H1 (cell line): ENCODE results near the gene SPTLC3. TPM values are rescaled to one million over a fixed set of nuclear protein-coding genes. Genes with fewer than 3 reads are reported as not detected.

Experiments used
- CTCF ChIA-PET: fragments of 300-600 bp; sonication (Branson Sonifier 250); formaldehyde crosslinking; loops from one replicate; lab custom pipeline; 2021; ENCODE audit not compliant: partially characterized antibody; lab: Charles Lee
- POLR2A ChIA-PET: fragments of 300-600 bp; sonication (Branson Sonifier 250); formaldehyde crosslinking; loops from one replicate; lab custom pipeline; 2021; ENCODE audit warnings: inconsistent platforms; ENCODE audit not compliant: partially characterized antibody; lab: Charles Lee
- DNase-seq, 2 experiments: peaks; one replicate each; pipeline versions ENCODE4 v3.0.0 to v3.0.0-alpha.2; 2010 to 2022; ENCODE audit warnings: low spot score in 2 of 2, low read depth in 1 of 2, mixed read lengths in 1 of 2
- FAIRE-seq: peaks from 2 replicates; lab custom pipeline; 2011; peaks lifted over from hg19 to GRCh38; lab: Jason Lieb, UNC
- H2AFZ ChIP-seq: 2 replicates; pipeline ENCODE4 v1.8.1; 2012; ENCODE audit warnings: low read length, inconsistent platforms
- H2AK5ac ChIP-seq: 2 replicates; pipeline ENCODE4 v1.6.1; 2013; ENCODE audit warnings: low read depth, low read length
- H2BK120ac ChIP-seq: replicated peaks from 2 replicates; pipeline ENCODE3; 2013; ENCODE audit warnings: low read depth, low read length, inconsistent platforms
- H2BK12ac ChIP-seq: 2 replicates; pipeline ENCODE4 v1.6.1; 2013; ENCODE audit warnings: low read depth, low read length
- H2BK15ac ChIP-seq: 2 replicates; pipeline ENCODE4 v1.6.1; 2013; ENCODE audit warnings: low read length
- H2BK20ac ChIP-seq: 2 replicates; pipeline ENCODE4 v1.6.1; 2013; ENCODE audit warnings: low read length
- H2BK5ac ChIP-seq: 2 replicates; pipeline ENCODE4 v1.6.1; 2013; ENCODE audit warnings: low read depth, low read length
- H3K14ac ChIP-seq: 2 replicates; pipeline ENCODE4 v1.6.1; 2013; ENCODE audit warnings: inconsistent platforms; ENCODE audit not compliant: insufficient read length
- H3K18ac ChIP-seq: 2 replicates; pipeline ENCODE4 v1.6.1; 2013; ENCODE audit warnings: low read length; ENCODE audit errors: extremely low read depth
- H3K23ac ChIP-seq: 2 replicates; pipeline ENCODE4 v1.6.1; 2013; ENCODE audit warnings: inconsistent platforms; ENCODE audit not compliant: insufficient read length
- H3K23me2 ChIP-seq: 2 replicates; pipeline ENCODE4 v1.6.1; 2013; ENCODE audit warnings: low read depth, low read length
- H3K27ac ChIP-seq: 2 replicates; pipeline ENCODE4 v1.6.1; 2011; ENCODE audit warnings: low read depth, low read length, inconsistent platforms
- H3K27me3 ChIP-seq, 4 experiments: replicated peaks in 1 of 4; 1 replicate in 1 of 4; 2 replicates in 3 of 4; pipeline versions ENCODE4 v1.6.1 to v1.8.1; 2011 to 2013; ENCODE audit warnings: low read length in 3 of 4, mild to moderate bottlenecking in 3 of 4, inconsistent platforms in 2 of 4, mixed read lengths in 2 of 4, moderate library complexity in 1 of 4; ENCODE audit not compliant: control insufficient read depth in 3 of 4, insufficient read depth in 3 of 4; ENCODE audit errors: extremely low read depth in 1 of 4
- H3K36me3 ChIP-seq, 4 experiments: 2 replicates each; pipeline versions ENCODE4 v1.6.1 to v1.8.1; 2011 to 2013; ENCODE audit warnings: mild to moderate bottlenecking in 4 of 4, low read length in 3 of 4, moderate library complexity in 2 of 4, control low read depth in 1 of 4, inconsistent platforms in 1 of 4; ENCODE audit not compliant: insufficient read depth in 4 of 4, control insufficient read depth in 2 of 4
- H3K4ac ChIP-seq: replicated peaks from 2 replicates; pipeline ENCODE3; 2013; ENCODE audit warnings: low read length, low read depth, mixed read lengths, inconsistent platforms; ENCODE audit not compliant: insufficient read length
- H3K4me1 ChIP-seq, 4 experiments: replicated peaks in 1 of 4; 1 replicate in 1 of 4; 2 replicates in 3 of 4; pipeline versions ENCODE4 v1.6.1 to v1.8.1; 2011 to 2013; ENCODE audit warnings: low read length in 3 of 4, inconsistent platforms in 2 of 4, mixed read lengths in 1 of 4; ENCODE audit not compliant: insufficient read depth in 4 of 4, control insufficient read depth in 3 of 4
- H3K4me2 ChIP-seq, 2 experiments: 2 replicates each; pipeline versions ENCODE4 v1.6.1 to v1.8.1; 2011 to 2013; ENCODE audit warnings: low read depth in 2 of 2, low read length in 2 of 2, control low read depth in 1 of 2, inconsistent platforms in 1 of 2, mild to moderate bottlenecking in 1 of 2; ENCODE audit not compliant: insufficient read depth in 1 of 2
- H3K4me3 ChIP-seq, 4 experiments: fragments of 200-600, 300-600 bp in 1 of 4; sonication (generic), shearing (Covaris generic), sonication (Bioruptor Twin) in 1 of 4; 2 replicates each; pipeline versions ENCODE4 v1.5.1 to v1.8.1; 2011 to 2016; ENCODE audit warnings: low read length in 4 of 4, low read depth in 3 of 4, control low read depth in 2 of 4, inconsistent platforms in 2 of 4, mild to moderate bottlenecking in 2 of 4, mixed read lengths in 1 of 4, moderate library complexity in 1 of 4; ENCODE audit not compliant: insufficient read depth in 2 of 4; ENCODE audit errors: extremely low read depth in 1 of 4
- H3K56ac ChIP-seq: replicated peaks from 2 replicates; pipeline ENCODE3; 2013; ENCODE audit warnings: low read depth, mild to moderate bottlenecking, mixed read lengths, low read length, inconsistent platforms; ENCODE audit not compliant: insufficient read length
- H3K79me1 ChIP-seq: 2 replicates; pipeline ENCODE4 v1.6.1; 2013; ENCODE audit warnings: low read depth, low read length, control low read depth
- H3K79me2 ChIP-seq, 2 experiments: 2 replicates each; pipeline versions ENCODE4 v1.6.1 to v1.8.1; 2012 to 2013; ENCODE audit warnings: low read length in 2 of 2, mild to moderate bottlenecking in 2 of 2, inconsistent platforms in 1 of 2; ENCODE audit not compliant: insufficient read depth in 2 of 2, control insufficient read depth in 1 of 2
- H3K9ac ChIP-seq, 4 experiments: replicated peaks in 1 of 4; 1 replicate in 1 of 4; 2 replicates in 3 of 4; pipeline versions ENCODE4 v1.6.1 to v1.8.1; 2011 to 2013; ENCODE audit warnings: low read depth in 3 of 4, low read length in 3 of 4, control low read depth in 2 of 4, mild to moderate bottlenecking in 2 of 4, moderate library complexity in 2 of 4, inconsistent platforms in 1 of 4; ENCODE audit errors: extremely low read depth in 1 of 4
- H3K9me3 ChIP-seq, 2 experiments: 2 replicates each; pipeline versions ENCODE4 v1.6.1 to v1.8.1; 2012 to 2013; ENCODE audit warnings: mild to moderate bottlenecking in 2 of 2, moderate library complexity in 2 of 2, control low read depth in 1 of 2, inconsistent platforms in 1 of 2, low read depth in 1 of 2, low read length in 1 of 2, mixed read lengths in 1 of 2; ENCODE audit not compliant: insufficient read depth in 2 of 2
- H4K20me1 ChIP-seq, 2 experiments: replicated peaks in 1 of 2; 2 replicates each; pipeline versions ENCODE3 to v1.8.1; 2011 to 2013; ENCODE audit warnings: inconsistent platforms in 2 of 2, low read length in 2 of 2, mild to moderate bottlenecking in 1 of 2; ENCODE audit not compliant: insufficient read depth in 2 of 2, control insufficient read depth in 1 of 2
- H4K5ac ChIP-seq: 2 replicates; pipeline ENCODE4 v1.6.1; 2013; ENCODE audit warnings: low read length, low read depth, mixed read lengths, inconsistent platforms; ENCODE audit not compliant: insufficient read length
- H4K8ac ChIP-seq: 2 replicates; pipeline ENCODE4 v1.8.0; 2013; ENCODE audit warnings: mild to moderate bottlenecking, moderate library complexity, low read length, inconsistent platforms; ENCODE audit not compliant: insufficient read depth; ENCODE audit errors: extremely low read depth
- H4K91ac ChIP-seq: replicated peaks from 2 replicates; pipeline ENCODE3; 2013; ENCODE audit warnings: low read length, mixed read lengths, inconsistent platforms; ENCODE audit not compliant: insufficient read length
- BACH1 ChIP-seq: IDR thresholded peaks from 2 replicates; pipeline ENCODE4 v1.6.1; 2012; ENCODE audit warnings: low read length, improper control_type of control experiment
- BCL11A ChIP-seq, 2 experiments: IDR thresholded peaks; one replicate each; pipeline ENCODE4 v1.6.1; 2011; ENCODE audit warnings: low read depth in 2 of 2, low read length in 2 of 2, mild to moderate bottlenecking in 2 of 2
- CHD2 ChIP-seq: IDR thresholded peaks from 2 replicates; pipeline ENCODE4 v1.6.1; 2012; ENCODE audit warnings: low read length, improper control_type of control experiment
- EGR1 ChIP-seq: IDR thresholded peaks from 2 replicates; pipeline ENCODE4 v1.6.1; 2011; ENCODE audit warnings: low read depth, low read length, borderline replicate concordance
- KDM4A ChIP-seq: IDR thresholded peaks from one replicate; pipeline ENCODE4 v1.7.1; 2012; ENCODE audit warnings: low read depth, mild to moderate bottlenecking, moderate library complexity, low read length, inconsistent platforms; ENCODE audit not compliant: severe bottlenecking
- MAFK ChIP-seq: IDR thresholded peaks from 2 replicates; pipeline ENCODE4 v1.6.1; 2012; ENCODE audit warnings: low read depth, mild to moderate bottlenecking, improper control_type of control experiment, low read length
- NRF1 ChIP-seq: IDR thresholded peaks from 2 replicates; pipeline ENCODE4 v1.6.1; 2011; ENCODE audit warnings: mild to moderate bottlenecking, low read depth, low read length, improper control_type of control experiment
- POLR2A ChIP-seq, 2 experiments: IDR thresholded peaks; 1 replicate in 1 of 2; 2 replicates in 1 of 2; pipeline ENCODE4 v1.6.1; 2011; ENCODE audit warnings: low read depth in 2 of 2, low read length in 2 of 2, mild to moderate bottlenecking in 2 of 2; ENCODE audit errors: control extremely low read depth in 1 of 2
- SIN3A ChIP-seq, 2 experiments: IDR thresholded peaks in 1 of 2; conservative IDR thresholded peaks in 1 of 2; 2 replicates each; pipeline ENCODE4 v1.6.1; 2011 to 2012; ENCODE audit warnings: low read length in 2 of 2, improper control_type of control experiment in 1 of 2, low read depth in 1 of 2, mild to moderate bottlenecking in 1 of 2
- SP2 ChIP-seq: IDR thresholded peaks from 2 replicates; pipeline ENCODE4 v1.6.1; 2012; ENCODE audit warnings: mild to moderate bottlenecking, low read length, inconsistent platforms
- SRF ChIP-seq: IDR thresholded peaks from 2 replicates; pipeline ENCODE4 v1.6.1; 2011; ENCODE audit warnings: mild to moderate bottlenecking, low read depth, low read length, moderate library complexity
- TEAD4 ChIP-seq: IDR thresholded peaks from 2 replicates; pipeline ENCODE4 v1.6.1; 2012; ENCODE audit warnings: low read depth, low read length, inconsistent platforms, mixed read lengths
- WGBS, 2 experiments: shearing (Covaris generic) in 1 of 2; methylation state at CpG; one replicate each; pipeline versions ENCODE4 v1.1.6 to v1.1.7; 2013 to 2015; ENCODE audit warnings: low lambda C conversion rate in 2 of 2, mixed read lengths in 2 of 2, inconsistent platforms in 1 of 2, low coverage in 1 of 2, missing lambda C conversion rate in 1 of 2; ENCODE audit not compliant: insufficient replicate concordance in 2 of 2, insufficient coverage in 1 of 2, insufficient read length in 1 of 2; ENCODE audit errors: extremely low coverage in 1 of 2, missing lambda C conversion rate in 1 of 2; 5-methylcytosine and 5-hydroxymethylcytosine counted together
- polyA plus RNA-seq, 7 experiments: library from polyadenylated mRNA; depleted of rRNA in 3 of 7; stranded (reverse) in 5 of 7; unstranded in 2 of 7; fragments of >200 nt in 5 of 7; fragments of 200-250 nt in 2 of 7; gene quantifications; 1 replicate in 5 of 7; 2 replicates in 1 of 7; 4 replicates in 1 of 7; pipeline versions ENCODE4 v1.2.1 to v1.2.3, GENCODE V29; 2011 to 2013; ENCODE audit warnings: missing spikeins in 2 of 7, mixed read lengths in 2 of 7
- total RNA-seq: library from RNA; stranded (reverse); fragmentation: NEBNext Ultra II Directional; extraction: Animal tissue kit (Norgen Biotek cat#: 25700); gene quantifications from 2 replicates; pipeline ENCODE4 v1.2.1, GENCODE V29; 2021
- TF ChIP-seq, protein P1 (sequence below), 3 experiments: IDR thresholded peaks; 1 replicate in 2 of 3; 2 replicates in 1 of 3; pipeline versions ENCODE4 v1.5.1 to v1.6.1; 2011; ENCODE audit warnings: low read length in 3 of 3, mild to moderate bottlenecking in 3 of 3, inconsistent platforms in 2 of 3, low read depth in 1 of 3, moderate library complexity in 1 of 3; ENCODE audit not compliant: insufficient read depth in 1 of 3; ENCODE audit errors: control extremely low read depth in 1 of 3

The SPTLC3 gene
- total and polyA plus RNA-seq, 2 of the 8 experiments (the other 6 are each of a cell fraction or from before 2014, with no cell fraction given), result 0.23 to 0.82 TPM

DNA sequence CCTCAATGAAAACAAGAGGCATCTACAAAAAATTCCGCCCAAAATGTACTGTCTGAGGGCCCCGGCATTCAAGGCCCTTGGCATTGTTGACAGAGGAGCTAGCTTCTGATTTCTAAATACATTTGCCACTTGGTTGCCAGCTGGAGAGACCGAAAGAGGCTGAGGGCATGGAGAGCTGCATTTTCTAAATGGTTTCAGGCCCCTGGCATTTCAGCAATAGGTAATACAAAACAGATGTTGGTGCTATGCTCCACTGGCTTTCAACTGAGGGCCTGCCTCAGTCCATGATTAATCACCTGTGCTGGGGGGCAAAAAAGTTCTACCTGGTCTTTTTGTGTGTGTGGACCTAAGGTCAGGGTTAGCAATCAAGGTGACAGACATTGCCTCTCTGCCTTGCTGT is 132.8 kb downstream of the SPTLC3 start:
- Histone ChIP-seq H3K27me3 (no peaks in the 10 kb centered on the region), H3K9me3 (no peaks in the 10 kb centered on the region), H3K18ac (no peak overlapping the region), H4K20me1 (no peaks in the 10 kb centered on the region), H3K23ac (no peak overlapping the region), H3K4ac (no peak overlapping the region), H2BK20ac (no peak overlapping the region), H3K23me2 (no peaks in the 10 kb centered on the region), H2AK5ac (no peak overlapping the region), H3K56ac (no peak overlapping the region), H2BK15ac (no peak overlapping the region), H3K79me1 (no peaks in the 10 kb centered on the region), H4K91ac (no peak overlapping the region), H4K8ac (no peak overlapping the region), H3K4me3 (no peak overlapping the region), H3K9ac (no peak overlapping the region), H3K14ac (no peak overlapping the region), H4K5ac (no peak overlapping the region), H3K27ac (no peak overlapping the region), H2BK12ac (no peak overlapping the region), H2BK120ac (no peak overlapping the region), H3K36me3 (no peaks in the 10 kb centered on the region), H3K79me2 (no peaks in the 10 kb centered on the region), H3K4me2 (no peak overlapping the region), H2BK5ac (no peak overlapping the region), H3K4me1 (no peaks in the 10 kb centered on the region), H2AFZ (no peak overlapping the region; the same call in 1 of the 2 replicates)
- no peak for FAIRE-seq
- DNase-seq, result no peak
- CTCF ChIA-PET, result interaction anchor here (1.0 kb wide), 1 partner anchor 9 kb away, joined by 3 read pairs; no protein-coding TSS in a partner anchor
- POLR2A ChIA-PET, result interaction anchor here (0.7 kb wide), 1 partner anchor 118 kb away, joined by 3 read pairs; no protein-coding TSS in a partner anchor
- 88% methylated on average over 3 of the region's 3 CpGs; no CpG with 5 or more reads in 1 of the 2 experiments for WGBS, 2 experiments
- TF ChIP-seq BACH1 (no peak), SIN3A (conservative IDR thresholded peaks at IDR 0.05 in 1 of 2, IDR thresholded peaks at IDR 0.05 in 1 of 2; ENCODE audit: low read depth in 1 of 2, low read length in 2 of 2) (no peak), NRF1 (no peak), EGR1 (no peak), BCL11A (IDR thresholded peaks at IDR 0.05; ENCODE audit: low read depth in 2 of 2, low read length in 2 of 2) (no peak), SP2 (no peak), KDM4A (no peak), TEAD4 (no peak), CHD2 (no peak), POLR2A (IDR thresholded peaks at IDR 0.05; ENCODE audit: control extremely low read depth in 1 of 2, low read depth in 2 of 2, low read length in 2 of 2) (no peak), MAFK (no peak), SRF (no peak)
- TF ChIP-seq, protein P1, sequence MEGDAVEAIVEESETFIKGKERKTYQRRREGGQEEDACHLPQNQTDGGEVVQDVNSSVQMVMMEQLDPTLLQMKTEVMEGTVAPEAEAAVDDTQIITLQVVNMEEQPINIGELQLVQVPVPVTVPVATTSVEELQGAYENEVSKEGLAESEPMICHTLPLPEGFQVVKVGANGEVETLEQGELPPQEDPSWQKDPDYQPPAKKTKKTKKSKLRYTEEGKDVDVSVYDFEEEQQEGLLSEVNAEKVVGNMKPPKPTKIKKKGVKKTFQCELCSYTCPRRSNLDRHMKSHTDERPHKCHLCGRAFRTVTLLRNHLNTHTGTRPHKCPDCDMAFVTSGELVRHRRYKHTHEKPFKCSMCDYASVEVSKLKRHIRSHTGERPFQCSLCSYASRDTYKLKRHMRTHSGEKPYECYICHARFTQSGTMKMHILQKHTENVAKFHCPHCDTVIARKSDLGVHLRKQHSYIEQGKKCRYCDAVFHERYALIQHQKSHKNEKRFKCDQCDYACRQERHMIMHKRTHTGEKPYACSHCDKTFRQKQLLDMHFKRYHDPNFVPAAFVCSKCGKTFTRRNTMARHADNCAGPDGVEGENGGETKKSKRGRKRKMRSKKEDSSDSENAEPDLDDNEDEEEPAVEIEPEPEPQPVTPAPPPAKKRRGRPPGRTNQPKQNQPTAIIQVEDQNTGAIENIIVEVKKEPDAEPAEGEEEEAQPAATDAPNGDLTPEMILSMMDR (IDR thresholded peaks at IDR 0.05; ENCODE audit: control extremely low read depth in 1 of 3, insufficient read depth in 1 of 3, low read depth in 1 of 3, low read length in 3 of 3), result no peak
